Measurements from ENCODE around the gene ZNF48. TPM values are rescaled to one million over a fixed set of nuclear protein-coding genes. Genes with fewer than 3 reads are reported as not detected.

The ZNF48 gene
- polyA plus RNA-seq = 42.3 and 48.9 TPM in 2 replicates
- polyA minus RNA-seq = 74.0 and 82.3 TPM in 2 replicates

GRCh38 chr16:30395155-30395991 lies at the start of gene ZNF48:
TSS of gene ZNF48 (plus strand) at chr16:30395420. CDS start at chr16:30395795, 375 bp downstream.
- Histone ChIP-seq H3K36me3 (ENCODE audit: insufficient read depth, low read length) (peaks cover 7% of the 10 kb centered on the region), H3K9ac (ENCODE audit: low read length) (peak within 1 kb of the TSS; percentile 95), H3K9me3 (ENCODE audit: low read length) (no peaks in the 10 kb centered on the region), H3F3A (ENCODE audit: insufficient read depth, low read length, poor library complexity, severe bottlenecking) (peaks cover 15% of the 10 kb centered on the region), H3K9me2 (ENCODE audit: insufficient read depth, low read length) (no peaks in the 10 kb centered on the region), H2AFZ (ENCODE audit: low read depth, low read length) (peak within 1 kb of the TSS; percentile 56), H3K27ac (ENCODE audit: low read length) (peak within 1 kb of the TSS; percentile 99), H3K4me3 (ENCODE audit: low read length) (peak within 1 kb of the TSS; percentile 100), H3K79me2 (replicated peaks; ENCODE audit: insufficient read depth, low read length) (peaks cover 32% of the 10 kb centered on the region), H3K4me2 (ENCODE audit: low read length) (peak within 1 kb of the TSS; percentile 100), H4K20me1 (ENCODE audit: insufficient read depth) (no peaks in the 10 kb centered on the region), H3K27me3 (ENCODE audit: insufficient read depth, low read depth, low read length) (no peaks in the 10 kb centered on the region)
- TF ChIP-seq TAF1 (IDR thresholded peaks at IDR 0.05; ENCODE audit: low read depth) (no peak), REST (IDR thresholded peaks at IDR 0.05; ENCODE audit: borderline replicate concordance) (peak; percentile 69), EP300 (conservative IDR thresholded peaks at IDR 0.05; ENCODE audit: poor library complexity, severe bottlenecking) (peak; percentile 37), MXI1 (conservative IDR thresholded peaks at IDR 0.05; ENCODE audit: poor library complexity, severe bottlenecking) (peak; percentile 86), EZH2 (IDR thresholded peaks at IDR 0.05; ENCODE audit: borderline replicate concordance, insufficient read depth, low read length, poor library complexity, severe bottlenecking) (no peak), POLR2AphosphoS5 (IDR thresholded peaks at IDR 0.05) (peak; percentile 69), CTCF (IDR thresholded peaks at IDR 0.05; ENCODE audit: poor library complexity, severe bottlenecking) (peak; percentile 59), RAD21 (conservative IDR thresholded peaks at IDR 0.05) (no peak), SMC3 (conservative IDR thresholded peaks at IDR 0.05; ENCODE audit: poor library complexity) (peak; percentile 52)

GRCh38 chr16:30346286-30346685 lies 48.9 kb upstream of the ZNF48 start:
- Histone ChIP-seq H3K4me2 (ENCODE audit: low read length) (no peak overlapping the region), H3F3A (ENCODE audit: insufficient read depth, low read length, poor library complexity, severe bottlenecking) (no peaks in the 10 kb centered on the region), H2AFZ (ENCODE audit: low read depth, low read length) (no peak overlapping the region), H3K36me3 (ENCODE audit: insufficient read depth, low read length) (no peaks in the 10 kb centered on the region), H3K9me3 (ENCODE audit: low read length) (no peaks in the 10 kb centered on the region), H3K27me3 (ENCODE audit: insufficient read depth, low read depth, low read length) (no peaks in the 10 kb centered on the region), H4K20me1 (ENCODE audit: insufficient read depth) (no peaks in the 10 kb centered on the region), H3K9ac (ENCODE audit: low read length) (no peak overlapping the region), H3K27ac (ENCODE audit: low read length) (no peak overlapping the region), H3K79me2 (replicated peaks; ENCODE audit: insufficient read depth, low read length) (no peaks in the 10 kb centered on the region), H3K9me2 (ENCODE audit: insufficient read depth, low read length) (no peaks in the 10 kb centered on the region), H3K4me3 (ENCODE audit: low read length) (no peak overlapping the region)
- no peak for TF ChIP-seq CTCF (IDR thresholded peaks at IDR 0.05; ENCODE audit: poor library complexity, severe bottlenecking)
- TF ChIP-seq MXI1 (conservative IDR thresholded peaks at IDR 0.05; ENCODE audit: poor library complexity, severe bottlenecking) = no peak
- no peak for TF ChIP-seq RAD21 (conservative IDR thresholded peaks at IDR 0.05)
- no peak for TF ChIP-seq EP300 (conservative IDR thresholded peaks at IDR 0.05; ENCODE audit: poor library complexity, severe bottlenecking)
- no peak for TF ChIP-seq TAF1 (IDR thresholded peaks at IDR 0.05; ENCODE audit: low read depth)
- TF ChIP-seq EZH2 (IDR thresholded peaks at IDR 0.05; ENCODE audit: borderline replicate concordance, insufficient read depth, low read length, poor library complexity, severe bottlenecking) = no peak
- TF ChIP-seq REST (IDR thresholded peaks at IDR 0.05; ENCODE audit: borderline replicate concordance) = no peak
- TF ChIP-seq SMC3 (conservative IDR thresholded peaks at IDR 0.05; ENCODE audit: poor library complexity) = no peak
- TF ChIP-seq POLR2AphosphoS5 (IDR thresholded peaks at IDR 0.05) = no peak
